ENCODE measurements around the gene DNAJC3. TPM values are rescaled to one million over a fixed set of nuclear protein-coding genes. Genes with fewer than 3 reads are reported as not detected.
"Not testable (repeated sequence)": the region's sequence is repeated elsewhere in the genome, so short reads cannot be mapped to it uniquely, and the experiment has no call there.

DNAJC3 gene
- total RNA-seq, 1 donor from 2014 or later = 21.4 TPM

GRCh38 chr13:95707035-95707434 lies 30.1 kb downstream of the DNAJC3 start:
- H3K4me3 ChIP-seq (ENCODE audit: low read depth, low read length) = no peak overlapping the region
- no peak for TF ChIP-seq CTCF (conservative IDR thresholded peaks at IDR 0.05; ENCODE audit: low read depth, low read length)
- no peak for DNase-seq (ENCODE audit: low read depth)

- no peak for TF ChIP-seq CTCF (conservative IDR thresholded peaks at IDR 0.05; ENCODE audit: low read depth, low read length)
- no peak overlapping the region for H3K4me3 ChIP-seq (ENCODE audit: low read depth, low read length)
- DNase-seq (ENCODE audit: low read depth) = no peak
Measured at GRCh38 chr13:95707442-95708390, 30.8 kb downstream of the DNAJC3 start.

- H3K4me3 ChIP-seq (ENCODE audit: low read depth, low read length) = no peak overlapping the region
- no peak for TF ChIP-seq CTCF (conservative IDR thresholded peaks at IDR 0.05; ENCODE audit: low read depth, low read length)
- no peak for DNase-seq (ENCODE audit: low read depth)
Measured at GRCh38 chr13:95708391-95708774, 31.4 kb downstream of the DNAJC3 start.

- no peak for TF ChIP-seq CTCF (conservative IDR thresholded peaks at IDR 0.05; ENCODE audit: low read depth, low read length)
- H3K4me3 ChIP-seq (ENCODE audit: low read depth, low read length) = no peak overlapping the region
- DNase-seq (ENCODE audit: low read depth) = no peak
Measured at GRCh38 chr13:95708811-95709500, 32.0 kb downstream of the DNAJC3 start.

- no peak overlapping the region for H3K4me3 ChIP-seq (ENCODE audit: low read depth, low read length)
- no peak for DNase-seq (ENCODE audit: low read depth)
- TF ChIP-seq CTCF (conservative IDR thresholded peaks at IDR 0.05; ENCODE audit: low read depth, low read length) = no peak
Measured at GRCh38 chr13:95710313-95710712, 33.4 kb downstream of the DNAJC3 start.

- not testable (repeated sequence) for DNase-seq (ENCODE audit: low read depth); H3K4me3 ChIP-seq (ENCODE audit: low read depth, low read length)
Measured at GRCh38 chr13:95712846-95713245, 35.9 kb downstream of the DNAJC3 start.

GRCh38 chr13:95713651-95714050 lies 36.7 kb downstream of the DNAJC3 start:
- no peak for DNase-seq (ENCODE audit: low read depth)
- no peak for TF ChIP-seq CTCF (conservative IDR thresholded peaks at IDR 0.05; ENCODE audit: low read depth, low read length)
- no peak overlapping the region for H3K4me3 ChIP-seq (ENCODE audit: low read depth, low read length)

Measured in epithelial cell of proximal tubule (primary cell).